Measurements from ENCODE around the gene THOC6.

DNA sequence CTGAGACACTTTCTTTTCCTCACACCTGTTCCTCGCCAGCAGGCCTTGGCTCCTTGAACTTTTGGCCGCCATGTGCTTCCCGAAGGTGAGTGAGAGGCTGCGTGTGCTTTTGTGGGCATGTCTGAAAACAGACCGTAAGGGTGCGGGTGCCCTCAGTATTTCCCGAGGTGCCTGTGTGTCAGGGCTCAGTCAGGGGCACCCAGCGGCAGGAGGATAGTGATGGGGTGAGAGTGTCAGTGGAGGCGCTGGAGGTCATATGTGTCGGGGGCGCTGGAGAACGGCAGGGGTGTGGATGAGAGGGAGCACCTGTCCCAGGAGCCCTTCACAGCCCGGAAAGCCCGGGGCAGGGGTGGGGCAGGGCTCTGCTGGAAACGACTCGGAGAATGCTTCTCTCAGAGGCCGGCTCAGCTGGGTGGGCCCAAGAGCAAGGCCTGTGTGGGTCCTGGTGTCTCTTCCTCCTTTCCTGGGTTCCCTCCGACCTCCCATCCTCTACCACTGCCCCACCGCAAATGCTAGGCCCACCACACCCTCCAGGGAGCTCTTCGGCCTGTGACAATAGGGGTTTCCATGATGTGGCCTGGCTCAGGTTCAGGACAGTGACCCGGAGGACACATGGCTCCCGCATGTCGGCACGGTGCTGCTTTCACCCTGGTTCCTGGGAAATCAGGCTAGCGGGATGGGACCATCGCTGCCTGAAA lies 42.1 kb downstream of the THOC6 start:
- TF ChIP-seq POLR2A (IDR thresholded peaks at IDR 0.05; ENCODE audit: low read depth, low read length) (no peak), POU2F2 (IDR thresholded peaks at IDR 0.05; ENCODE audit: low read depth, low read length) (no peak), POLR2AphosphoS5 (IDR thresholded peaks at IDR 0.05; ENCODE audit: low read depth, low read length) (no peak), TAF1 (IDR thresholded peaks at IDR 0.05; ENCODE audit: low read depth, low read length) (no peak), SPI1 (IDR thresholded peaks at IDR 0.05; ENCODE audit: low read depth, low read length) (no peak), PAX5 (IDR thresholded peaks at IDR 0.05; ENCODE audit: insufficient read depth, low read length, severe bottlenecking) (no peak)

Measured in GM12891 (cell line).